ENCODE results near the gene RBL1.

DNA sequence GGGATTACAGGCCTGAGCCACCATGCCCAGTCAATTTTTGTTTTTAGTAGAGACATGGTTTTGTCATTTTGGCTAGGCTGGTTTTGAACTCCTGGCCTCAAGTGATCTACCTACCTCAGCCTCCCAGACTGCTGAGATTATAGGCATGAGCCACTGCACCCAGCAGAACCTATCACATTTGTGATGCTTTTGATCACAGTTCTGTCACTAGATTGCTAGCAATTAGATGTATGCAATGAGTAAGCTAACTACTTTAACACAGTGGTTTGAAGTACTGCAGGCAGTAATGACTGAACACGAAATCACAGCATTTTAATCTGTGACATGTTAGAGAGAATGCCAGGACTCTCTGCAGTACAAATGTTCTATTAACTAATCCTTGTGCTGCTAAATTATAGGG lies 124.7 kb downstream of the RBL1 start:
- TF ChIP-seq, protein P1, sequence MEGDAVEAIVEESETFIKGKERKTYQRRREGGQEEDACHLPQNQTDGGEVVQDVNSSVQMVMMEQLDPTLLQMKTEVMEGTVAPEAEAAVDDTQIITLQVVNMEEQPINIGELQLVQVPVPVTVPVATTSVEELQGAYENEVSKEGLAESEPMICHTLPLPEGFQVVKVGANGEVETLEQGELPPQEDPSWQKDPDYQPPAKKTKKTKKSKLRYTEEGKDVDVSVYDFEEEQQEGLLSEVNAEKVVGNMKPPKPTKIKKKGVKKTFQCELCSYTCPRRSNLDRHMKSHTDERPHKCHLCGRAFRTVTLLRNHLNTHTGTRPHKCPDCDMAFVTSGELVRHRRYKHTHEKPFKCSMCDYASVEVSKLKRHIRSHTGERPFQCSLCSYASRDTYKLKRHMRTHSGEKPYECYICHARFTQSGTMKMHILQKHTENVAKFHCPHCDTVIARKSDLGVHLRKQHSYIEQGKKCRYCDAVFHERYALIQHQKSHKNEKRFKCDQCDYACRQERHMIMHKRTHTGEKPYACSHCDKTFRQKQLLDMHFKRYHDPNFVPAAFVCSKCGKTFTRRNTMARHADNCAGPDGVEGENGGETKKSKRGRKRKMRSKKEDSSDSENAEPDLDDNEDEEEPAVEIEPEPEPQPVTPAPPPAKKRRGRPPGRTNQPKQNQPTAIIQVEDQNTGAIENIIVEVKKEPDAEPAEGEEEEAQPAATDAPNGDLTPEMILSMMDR (IDR thresholded peaks at IDR 0.05): no peak
- no peak for TF ChIP-seq POLR2A (IDR thresholded peaks at IDR 0.05)

Data from right lobe of liver (tissue), 4 donors.